Prostate gland (tissue), 2 donors: ENCODE data around the gene ANKMY1.

Source experiments
- POLR2A ChIP-seq: fragments of 450-650 bp; IDR thresholded peaks from one replicate; pipeline ENCODE4 v1.6.1; 2016; ENCODE audit warnings: antibody characterized with exemption, mild to moderate bottlenecking
- TF ChIP-seq, protein P1 (sequence below), 4 experiments: fragments of 200-600 bp in 2 of 4; fragments of 450-650 bp in 2 of 4; sonication (generic) in 2 of 4; IDR thresholded peaks; 1 replicate in 3 of 4; 2 replicates in 1 of 4; pipeline ENCODE4 v1.5.1; 2016 to 2019; ENCODE audit warnings: antibody characterized with exemption in 4 of 4, mild to moderate bottlenecking in 2 of 4, moderate library complexity in 2 of 4

DNA sequence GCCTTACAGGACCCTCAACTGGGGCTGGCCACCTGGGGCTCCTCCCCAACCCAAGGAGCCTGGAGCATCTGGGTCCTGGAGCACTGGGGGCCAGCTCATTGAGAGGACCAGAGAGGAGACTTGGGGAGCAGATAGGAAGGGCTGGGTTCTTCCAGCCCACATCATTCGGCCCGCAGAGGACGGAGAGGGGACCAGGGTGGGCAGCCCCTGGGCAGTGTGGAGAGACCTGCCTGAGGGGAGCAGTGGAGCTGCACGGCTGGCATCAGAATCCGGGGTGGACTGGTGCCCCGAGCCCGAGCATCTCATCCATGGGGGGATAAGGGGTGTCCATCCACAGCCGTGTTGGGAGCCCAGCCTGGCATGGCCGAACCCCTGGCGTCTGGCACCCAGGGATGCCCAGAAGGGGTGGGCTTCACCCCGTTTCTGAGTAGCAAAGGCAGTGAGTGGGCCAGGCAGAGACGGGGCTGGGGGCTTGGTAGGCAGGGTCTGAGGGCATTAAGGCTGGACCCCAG, 111.1 kb downstream of the ANKMY1 start:
- TF ChIP-seq, protein P1, sequence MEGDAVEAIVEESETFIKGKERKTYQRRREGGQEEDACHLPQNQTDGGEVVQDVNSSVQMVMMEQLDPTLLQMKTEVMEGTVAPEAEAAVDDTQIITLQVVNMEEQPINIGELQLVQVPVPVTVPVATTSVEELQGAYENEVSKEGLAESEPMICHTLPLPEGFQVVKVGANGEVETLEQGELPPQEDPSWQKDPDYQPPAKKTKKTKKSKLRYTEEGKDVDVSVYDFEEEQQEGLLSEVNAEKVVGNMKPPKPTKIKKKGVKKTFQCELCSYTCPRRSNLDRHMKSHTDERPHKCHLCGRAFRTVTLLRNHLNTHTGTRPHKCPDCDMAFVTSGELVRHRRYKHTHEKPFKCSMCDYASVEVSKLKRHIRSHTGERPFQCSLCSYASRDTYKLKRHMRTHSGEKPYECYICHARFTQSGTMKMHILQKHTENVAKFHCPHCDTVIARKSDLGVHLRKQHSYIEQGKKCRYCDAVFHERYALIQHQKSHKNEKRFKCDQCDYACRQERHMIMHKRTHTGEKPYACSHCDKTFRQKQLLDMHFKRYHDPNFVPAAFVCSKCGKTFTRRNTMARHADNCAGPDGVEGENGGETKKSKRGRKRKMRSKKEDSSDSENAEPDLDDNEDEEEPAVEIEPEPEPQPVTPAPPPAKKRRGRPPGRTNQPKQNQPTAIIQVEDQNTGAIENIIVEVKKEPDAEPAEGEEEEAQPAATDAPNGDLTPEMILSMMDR (IDR thresholded peaks at IDR 0.05), result no peak
- no peak for TF ChIP-seq POLR2A
